Measurements from ENCODE around the gene MGAT5. TPM values are rescaled to one million over a fixed set of nuclear protein-coding genes. Genes with fewer than 3 reads are reported as not detected.

Gene MGAT5
- total RNA-seq, 1 donor from 2014 or later: 21.2 TPM

- no peak for DNase-seq (ENCODE audit: low spot score)
- peaks cover 10% of the 10 kb centered on the region for H3K27me3 Mint-ChIP-seq (ENCODE audit: insufficient read depth, low read depth)
- H3K4me3 Mint-ChIP-seq: no peak overlapping the region
- Histone ChIP-seq H3K9ac (no peak overlapping the region), H3K36me3 (no peaks in the 10 kb centered on the region), H3K27me3 (no peaks in the 10 kb centered on the region), H3K9me3 (ENCODE audit: low read depth) (no peaks in the 10 kb centered on the region), H3K79me2 (ENCODE audit: low read depth) (no peaks in the 10 kb centered on the region), H4K20me1 (ENCODE audit: low read depth) (no peaks in the 10 kb centered on the region), H3K4me1 (no peaks in the 10 kb centered on the region), H3K27ac (no peak overlapping the region), H2AFZ (replicated peaks) (no peak overlapping the region), H3K4me2 (no peak overlapping the region), H3K4me3 (no peak overlapping the region), H3F3A (ENCODE audit: low read depth) (no peaks in the 10 kb centered on the region)
- no peaks in the 10 kb centered on the region for H3K9me3 Mint-ChIP-seq
- TF ChIP-seq, protein P1, sequence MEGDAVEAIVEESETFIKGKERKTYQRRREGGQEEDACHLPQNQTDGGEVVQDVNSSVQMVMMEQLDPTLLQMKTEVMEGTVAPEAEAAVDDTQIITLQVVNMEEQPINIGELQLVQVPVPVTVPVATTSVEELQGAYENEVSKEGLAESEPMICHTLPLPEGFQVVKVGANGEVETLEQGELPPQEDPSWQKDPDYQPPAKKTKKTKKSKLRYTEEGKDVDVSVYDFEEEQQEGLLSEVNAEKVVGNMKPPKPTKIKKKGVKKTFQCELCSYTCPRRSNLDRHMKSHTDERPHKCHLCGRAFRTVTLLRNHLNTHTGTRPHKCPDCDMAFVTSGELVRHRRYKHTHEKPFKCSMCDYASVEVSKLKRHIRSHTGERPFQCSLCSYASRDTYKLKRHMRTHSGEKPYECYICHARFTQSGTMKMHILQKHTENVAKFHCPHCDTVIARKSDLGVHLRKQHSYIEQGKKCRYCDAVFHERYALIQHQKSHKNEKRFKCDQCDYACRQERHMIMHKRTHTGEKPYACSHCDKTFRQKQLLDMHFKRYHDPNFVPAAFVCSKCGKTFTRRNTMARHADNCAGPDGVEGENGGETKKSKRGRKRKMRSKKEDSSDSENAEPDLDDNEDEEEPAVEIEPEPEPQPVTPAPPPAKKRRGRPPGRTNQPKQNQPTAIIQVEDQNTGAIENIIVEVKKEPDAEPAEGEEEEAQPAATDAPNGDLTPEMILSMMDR (IDR thresholded peaks at IDR 0.05): no peak
- TF ChIP-seq EZH2 (IDR thresholded peaks at IDR 0.05) (no peak), EZH2phosphoT487 (IDR thresholded peaks at IDR 0.05) (no peak)
- no peaks in the 10 kb centered on the region for H3K4me1 Mint-ChIP-seq
- H3K27ac Mint-ChIP-seq: no peak overlapping the region
- no peaks in the 10 kb centered on the region for H3K36me3 Mint-ChIP-seq
Measured at GRCh38 chr2:134479696-134480330, 225.9 kb downstream of the MGAT5 start.

GRCh38 chr2:134482131-134482723, 228.4 kb downstream of the MGAT5 start:
- Mint-ChIP-seq H3K4me3 (no peak overlapping the region), H3K27ac (no peak overlapping the region)

DNA sequence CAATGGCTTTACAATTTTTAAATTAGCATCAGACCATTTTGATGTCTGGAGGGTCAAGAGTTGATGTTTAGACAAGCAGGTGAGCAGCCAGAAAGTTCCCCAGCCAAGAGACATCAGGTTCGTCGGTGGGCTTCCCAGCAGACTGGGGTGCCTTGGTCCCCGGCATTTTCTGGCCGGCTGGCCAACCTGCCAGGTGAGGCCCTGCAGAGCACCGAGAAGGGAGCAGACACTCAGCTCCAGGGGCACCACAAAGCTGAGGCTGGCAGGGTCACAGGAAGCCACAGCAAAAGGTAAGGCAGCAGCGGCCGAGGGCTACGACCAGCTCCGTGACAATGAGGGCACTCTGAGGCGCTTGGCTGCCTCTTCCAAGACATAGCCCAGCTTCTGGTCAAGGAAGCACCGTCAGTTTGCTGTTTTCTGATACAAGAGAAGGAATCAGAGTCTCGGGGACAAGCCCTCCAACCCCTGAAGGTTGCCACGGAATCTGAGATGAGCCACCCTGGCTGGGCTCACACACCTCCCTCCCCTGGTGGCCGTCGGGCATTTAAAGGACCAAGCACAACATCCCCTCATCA, 229.0 kb downstream of the MGAT5 start:
- Mint-ChIP-seq H3K27me3 (ENCODE audit: insufficient read depth, low read depth) (peaks cover 10% of the 10 kb centered on the region), H3K4me3 (no peak overlapping the region), H3K4me1 (no peaks in the 10 kb centered on the region), H3K36me3 (no peaks in the 10 kb centered on the region), H3K9me3 (no peaks in the 10 kb centered on the region), H3K27ac (no peak overlapping the region)
- Histone ChIP-seq H3K79me2 (ENCODE audit: low read depth) (no peaks in the 10 kb centered on the region), H3K4me3 (no peak overlapping the region), H3K36me3 (no peaks in the 10 kb centered on the region), H3K4me1 (no peaks in the 10 kb centered on the region), H3K27ac (no peak overlapping the region), H2AFZ (replicated peaks) (no peak overlapping the region), H4K20me1 (ENCODE audit: low read depth) (no peaks in the 10 kb centered on the region), H3K27me3 (no peaks in the 10 kb centered on the region), H3K4me2 (no peak overlapping the region), H3K9me3 (ENCODE audit: low read depth) (no peaks in the 10 kb centered on the region), H3K9ac (no peak overlapping the region), H3F3A (ENCODE audit: low read depth) (no peaks in the 10 kb centered on the region)
- no peak for DNase-seq (ENCODE audit: low spot score)
- TF ChIP-seq EZH2phosphoT487 (IDR thresholded peaks at IDR 0.05): no peak

More at GRCh38 chr2:134482131-134482723, 228.4 kb downstream of the MGAT5 start:
- Histone ChIP-seq H3K79me2 (ENCODE audit: low read depth) (no peaks in the 10 kb centered on the region), H3K4me2 (no peak overlapping the region), H3K27ac (no peak overlapping the region), H3K4me3 (no peak overlapping the region), H3F3A (ENCODE audit: low read depth) (no peaks in the 10 kb centered on the region), H4K20me1 (ENCODE audit: low read depth) (no peaks in the 10 kb centered on the region), H3K9me3 (ENCODE audit: low read depth) (no peaks in the 10 kb centered on the region), H3K27me3 (no peaks in the 10 kb centered on the region), H3K4me1 (no peaks in the 10 kb centered on the region), H3K9ac (no peak overlapping the region), H3K36me3 (no peaks in the 10 kb centered on the region), H2AFZ (replicated peaks) (no peak overlapping the region)
- no peak for DNase-seq (ENCODE audit: low spot score)
- Mint-ChIP-seq H3K27me3 (ENCODE audit: insufficient read depth, low read depth) (peaks cover 10% of the 10 kb centered on the region), H3K9me3 (no peaks in the 10 kb centered on the region), H3K4me1 (no peaks in the 10 kb centered on the region), H3K36me3 (no peaks in the 10 kb centered on the region)
- TF ChIP-seq EZH2phosphoT487 (IDR thresholded peaks at IDR 0.05): no peak
- TF ChIP-seq, protein P1 (IDR thresholded peaks at IDR 0.05): no peak
- TF ChIP-seq EZH2 (IDR thresholded peaks at IDR 0.05): no peak
